Neural cell (in vitro differentiated cells): Measurements from ENCODE around the gene IGSF3. TPM values are rescaled to one million over a fixed set of nuclear protein-coding genes. Genes with fewer than 3 reads are reported as not detected.

Experiments
- H2AFZ ChIP-seq: fragments of 200-600, 300-800 bp; sonication (generic), shearing (Covaris generic); 2 replicates; pipeline ENCODE4 v1.6.0; 2014; ENCODE audit warnings: low read depth, mild to moderate bottlenecking, antibody characterized with exemption, low read length, moderate library complexity
- H3F3A ChIP-seq: fragments of 200-600 bp; shearing (Covaris generic); 2 replicates; pipeline ENCODE4 v1.6.1; 2016; ENCODE audit warnings: mild to moderate bottlenecking, moderate library complexity, mixed read lengths, antibody characterized with exemption, low read length; ENCODE audit not compliant: insufficient read depth, poor library complexity, severe bottlenecking
- H3K27ac ChIP-seq: fragments of 200-600, 300-800 bp; sonication (generic), shearing (Covaris generic); 2 replicates; pipeline ENCODE4 v1.5.1; 2014; ENCODE audit warnings: mild to moderate bottlenecking, low read length, moderate library complexity
- H3K27me3 ChIP-seq: fragments of 300-800, 200-600 bp; sonication (generic), shearing (Covaris generic); 2 replicates; pipeline ENCODE4 v1.6.0; 2014; ENCODE audit warnings: mild to moderate bottlenecking, low read depth, low read length, moderate library complexity; ENCODE audit not compliant: insufficient read depth
- H3K36me3 ChIP-seq: fragments of 300-800, 200-600 bp; sonication (generic), shearing (Covaris generic); 2 replicates; pipeline ENCODE4 v1.5.1; 2014; ENCODE audit warnings: mild to moderate bottlenecking, antibody characterized with exemption, low read length, moderate library complexity; ENCODE audit not compliant: insufficient read depth
- H3K4me2 ChIP-seq: fragments of 300-800, 200-600 bp; sonication (generic), shearing (Covaris generic); 2 replicates; pipeline ENCODE4 v1.6.0; 2014; ENCODE audit warnings: mild to moderate bottlenecking, low read length
- H3K4me3 ChIP-seq: fragments of 300-800, 200-600 bp; sonication (generic), shearing (Covaris generic); 2 replicates; pipeline ENCODE4 v1.5.1; 2014; ENCODE audit warnings: mild to moderate bottlenecking, low read length, moderate library complexity
- H3K79me2 ChIP-seq: fragments of 200-600 bp; shearing (Covaris generic); replicated peaks from 2 replicates; pipeline ENCODE4 v1.6.0; 2014; ENCODE audit warnings: mild to moderate bottlenecking, low read length, moderate library complexity; ENCODE audit not compliant: insufficient read depth
- H3K9ac ChIP-seq: fragments of 300-800, 200-600 bp; sonication (generic), shearing (Covaris generic); 2 replicates; pipeline ENCODE4 v1.6.1; 2016; ENCODE audit warnings: mild to moderate bottlenecking, low read length, mixed read lengths
- H3K9me2 ChIP-seq: fragments of 200-600 bp; shearing (Covaris generic); 2 replicates; pipeline ENCODE4 v1.6.1; 2016; ENCODE audit warnings: mild to moderate bottlenecking, low read length, mixed read lengths; ENCODE audit not compliant: insufficient read depth
- H3K9me3 ChIP-seq: fragments of 200-600, 300-800 bp; sonication (generic), shearing (Covaris generic); 2 replicates; pipeline ENCODE4 v1.6.1; 2016; ENCODE audit warnings: mild to moderate bottlenecking, mixed run types, low read length, moderate library complexity, mixed read lengths
- H4K20me1 ChIP-seq: fragments of 200-600 bp; shearing (Covaris generic); 2 replicates; pipeline ENCODE4 v1.6.1; 2016; ENCODE audit warnings: mild to moderate bottlenecking, mixed run types; ENCODE audit not compliant: insufficient read depth
- EP300 ChIP-seq: fragments of 450-650 bp; conservative IDR thresholded peaks from 2 replicates; pipeline ENCODE4 v1.6.1; 2014; ENCODE audit warnings: antibody characterized with exemption, mild to moderate bottlenecking, moderate library complexity; ENCODE audit not compliant: poor library complexity, severe bottlenecking
- EZH2 ChIP-seq: fragments of 200-600, 300-800 bp; shearing (Covaris generic), sonication (generic); IDR thresholded peaks from 2 replicates; pipeline ENCODE4 v1.6.1; 2014; ENCODE audit warnings: antibody characterized with exemption, low read length, borderline replicate concordance, mild to moderate bottlenecking; ENCODE audit not compliant: insufficient read depth, poor library complexity, severe bottlenecking
- MXI1 ChIP-seq: fragments of 450-650 bp; conservative IDR thresholded peaks from 2 replicates; pipeline ENCODE4 v1.6.1; 2014; ENCODE audit warnings: antibody characterized with exemption, mild to moderate bottlenecking; ENCODE audit not compliant: poor library complexity, severe bottlenecking
- POLR2AphosphoS5 ChIP-seq: IDR thresholded peaks from 2 replicates; pipeline ENCODE4 v1.6.1; 2012
- RAD21 ChIP-seq: fragments of 450-650 bp; conservative IDR thresholded peaks from 2 replicates; pipeline ENCODE4 v1.6.1; 2014; ENCODE audit warnings: antibody characterized with exemption, mild to moderate bottlenecking, moderate library complexity
- SMC3 ChIP-seq: fragments of 450-650 bp; conservative IDR thresholded peaks from 2 replicates; pipeline ENCODE4 v1.6.1; 2014; ENCODE audit warnings: antibody characterized with exemption, mild to moderate bottlenecking, moderate library complexity; ENCODE audit not compliant: poor library complexity
- TAF1 ChIP-seq: IDR thresholded peaks from 2 replicates; pipeline ENCODE4 v1.6.1; 2012; ENCODE audit warnings: low read depth
- polyA plus RNA-seq: library from polyadenylated mRNA; depleted of rRNA; stranded (reverse); fragments of >200 nt; gene quantifications from 2 replicates; pipeline ENCODE4 v1.2.3, GENCODE V29; 2014
- TF ChIP-seq, protein P1 (sequence below): fragments of 450-650 bp; IDR thresholded peaks from 2 replicates; pipeline ENCODE4 v1.5.1; 2014; ENCODE audit warnings: antibody characterized with exemption, mild to moderate bottlenecking, moderate library complexity; ENCODE audit not compliant: poor library complexity, severe bottlenecking
- TF ChIP-seq, protein P2 (sequence below): IDR thresholded peaks from 2 replicates; pipeline ENCODE4 v1.6.1; 2012; ENCODE audit warnings: borderline replicate concordance

IGSF3 gene
- polyA plus RNA-seq, 1 donor from 2014 or later = 81.4 TPM

DNA sequence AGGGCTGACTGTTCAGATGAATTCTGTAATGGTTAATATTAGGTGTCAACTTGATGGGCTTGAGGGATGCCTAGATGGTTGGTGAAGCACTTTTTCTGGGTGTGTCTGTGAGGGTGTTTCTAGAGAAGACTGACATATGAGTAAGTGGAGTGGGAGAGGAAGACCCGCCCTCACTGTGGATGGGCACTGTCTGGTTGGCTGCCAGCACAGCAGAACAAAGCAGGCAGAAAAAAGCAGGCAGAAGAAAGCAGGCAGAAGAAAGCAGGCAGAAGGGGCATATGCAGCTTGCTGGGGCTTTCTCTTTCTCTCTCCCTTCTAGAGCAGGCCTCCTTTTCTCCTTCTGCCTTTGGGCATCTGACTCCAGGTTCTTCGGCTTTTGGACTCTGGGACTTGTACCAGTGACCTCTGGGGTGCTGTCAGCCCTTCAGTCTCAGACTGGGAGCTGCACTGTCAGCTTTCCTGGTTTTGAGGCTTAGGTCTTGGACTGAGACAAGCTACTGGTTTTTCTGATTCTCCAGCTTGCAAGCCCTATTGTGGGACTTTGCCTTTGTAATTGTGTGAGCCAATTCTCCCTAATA, 43.8 kb upstream of the IGSF3 start:
- Histone ChIP-seq H3K9ac (peak overlapping the region; percentile 22), H3K36me3 (no peaks in the 10 kb centered on the region), H3K9me3 (no peaks in the 10 kb centered on the region), H3K9me2 (no peaks in the 10 kb centered on the region), H3F3A (no peaks in the 10 kb centered on the region), H3K4me3 (no peak overlapping the region), H2AFZ (peak overlapping the region; percentile 18), H3K4me2 (no peak overlapping the region), H3K27ac (no peak overlapping the region), H3K79me2 (no peaks in the 10 kb centered on the region), H3K27me3 (no peaks in the 10 kb centered on the region), H4K20me1 (no peaks in the 10 kb centered on the region)
- TF ChIP-seq, protein P1, sequence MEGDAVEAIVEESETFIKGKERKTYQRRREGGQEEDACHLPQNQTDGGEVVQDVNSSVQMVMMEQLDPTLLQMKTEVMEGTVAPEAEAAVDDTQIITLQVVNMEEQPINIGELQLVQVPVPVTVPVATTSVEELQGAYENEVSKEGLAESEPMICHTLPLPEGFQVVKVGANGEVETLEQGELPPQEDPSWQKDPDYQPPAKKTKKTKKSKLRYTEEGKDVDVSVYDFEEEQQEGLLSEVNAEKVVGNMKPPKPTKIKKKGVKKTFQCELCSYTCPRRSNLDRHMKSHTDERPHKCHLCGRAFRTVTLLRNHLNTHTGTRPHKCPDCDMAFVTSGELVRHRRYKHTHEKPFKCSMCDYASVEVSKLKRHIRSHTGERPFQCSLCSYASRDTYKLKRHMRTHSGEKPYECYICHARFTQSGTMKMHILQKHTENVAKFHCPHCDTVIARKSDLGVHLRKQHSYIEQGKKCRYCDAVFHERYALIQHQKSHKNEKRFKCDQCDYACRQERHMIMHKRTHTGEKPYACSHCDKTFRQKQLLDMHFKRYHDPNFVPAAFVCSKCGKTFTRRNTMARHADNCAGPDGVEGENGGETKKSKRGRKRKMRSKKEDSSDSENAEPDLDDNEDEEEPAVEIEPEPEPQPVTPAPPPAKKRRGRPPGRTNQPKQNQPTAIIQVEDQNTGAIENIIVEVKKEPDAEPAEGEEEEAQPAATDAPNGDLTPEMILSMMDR = no peak
- no peak for TF ChIP-seq EZH2
- no peak for TF ChIP-seq RAD21
- no peak for TF ChIP-seq EP300
- no peak for TF ChIP-seq SMC3
- TF ChIP-seq MXI1 = no peak
- TF ChIP-seq TAF1 = no peak
- TF ChIP-seq, protein P2, sequence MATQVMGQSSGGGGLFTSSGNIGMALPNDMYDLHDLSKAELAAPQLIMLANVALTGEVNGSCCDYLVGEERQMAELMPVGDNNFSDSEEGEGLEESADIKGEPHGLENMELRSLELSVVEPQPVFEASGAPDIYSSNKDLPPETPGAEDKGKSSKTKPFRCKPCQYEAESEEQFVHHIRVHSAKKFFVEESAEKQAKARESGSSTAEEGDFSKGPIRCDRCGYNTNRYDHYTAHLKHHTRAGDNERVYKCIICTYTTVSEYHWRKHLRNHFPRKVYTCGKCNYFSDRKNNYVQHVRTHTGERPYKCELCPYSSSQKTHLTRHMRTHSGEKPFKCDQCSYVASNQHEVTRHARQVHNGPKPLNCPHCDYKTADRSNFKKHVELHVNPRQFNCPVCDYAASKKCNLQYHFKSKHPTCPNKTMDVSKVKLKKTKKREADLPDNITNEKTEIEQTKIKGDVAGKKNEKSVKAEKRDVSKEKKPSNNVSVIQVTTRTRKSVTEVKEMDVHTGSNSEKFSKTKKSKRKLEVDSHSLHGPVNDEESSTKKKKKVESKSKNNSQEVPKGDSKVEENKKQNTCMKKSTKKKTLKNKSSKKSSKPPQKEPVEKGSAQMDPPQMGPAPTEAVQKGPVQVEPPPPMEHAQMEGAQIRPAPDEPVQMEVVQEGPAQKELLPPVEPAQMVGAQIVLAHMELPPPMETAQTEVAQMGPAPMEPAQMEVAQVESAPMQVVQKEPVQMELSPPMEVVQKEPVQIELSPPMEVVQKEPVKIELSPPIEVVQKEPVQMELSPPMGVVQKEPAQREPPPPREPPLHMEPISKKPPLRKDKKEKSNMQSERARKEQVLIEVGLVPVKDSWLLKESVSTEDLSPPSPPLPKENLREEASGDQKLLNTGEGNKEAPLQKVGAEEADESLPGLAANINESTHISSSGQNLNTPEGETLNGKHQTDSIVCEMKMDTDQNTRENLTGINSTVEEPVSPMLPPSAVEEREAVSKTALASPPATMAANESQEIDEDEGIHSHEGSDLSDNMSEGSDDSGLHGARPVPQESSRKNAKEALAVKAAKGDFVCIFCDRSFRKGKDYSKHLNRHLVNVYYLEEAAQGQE = no peak
- TF ChIP-seq POLR2AphosphoS5 = no peak

DNA sequence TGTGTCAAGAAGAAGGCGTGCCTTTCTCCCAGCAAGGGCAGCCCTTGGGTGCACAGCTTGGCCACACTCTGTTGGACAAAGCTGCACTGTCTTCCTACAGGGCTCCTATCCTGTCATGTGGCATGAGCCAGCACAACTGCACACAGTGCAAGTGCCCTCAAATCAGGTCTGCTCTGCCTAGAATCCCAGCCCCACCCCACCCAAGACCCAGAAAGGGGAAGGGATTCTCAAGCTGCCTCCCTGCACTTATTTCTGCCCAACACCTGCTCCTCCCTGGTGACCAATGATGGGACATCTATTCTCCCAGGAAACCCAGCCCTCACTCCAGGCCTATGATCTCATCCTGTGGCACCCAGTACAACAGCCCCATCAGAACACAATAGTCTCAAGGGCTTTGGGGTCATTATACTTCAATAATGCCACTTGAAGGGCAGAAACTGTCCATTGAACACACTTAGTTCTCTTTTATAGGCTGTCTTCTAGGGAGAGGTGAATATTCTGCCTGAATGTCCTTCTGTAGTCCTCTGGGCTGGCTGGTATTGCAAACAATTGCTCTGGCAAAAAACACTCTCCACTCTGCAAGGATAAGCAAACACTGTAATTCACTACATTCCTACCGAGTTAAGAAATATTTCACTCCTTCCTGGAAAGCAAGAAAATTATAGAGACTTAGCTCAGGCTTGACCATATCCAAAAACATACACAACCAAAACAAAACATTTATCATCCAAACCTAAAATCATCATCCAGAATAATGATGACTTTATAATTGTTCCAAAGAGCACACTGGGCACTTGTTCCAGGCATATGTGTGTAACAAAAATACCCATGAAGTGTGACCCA, 43.1 kb upstream of the IGSF3 start:
- Histone ChIP-seq H3K27ac (no peak overlapping the region), H3K79me2 (no peaks in the 10 kb centered on the region), H3K4me3 (no peak overlapping the region), H3K36me3 (no peaks in the 10 kb centered on the region), H3K9me2 (no peaks in the 10 kb centered on the region), H4K20me1 (no peaks in the 10 kb centered on the region), H3K4me2 (no peak overlapping the region), H3K9ac (no peak overlapping the region), H3F3A (no peaks in the 10 kb centered on the region), H3K9me3 (no peaks in the 10 kb centered on the region), H2AFZ (no peak overlapping the region), H3K27me3 (no peaks in the 10 kb centered on the region)
- TF ChIP-seq MXI1 = no peak
- no peak for TF ChIP-seq EZH2
